Activated CD8-positive, alpha-beta T cell treated with anti-CD3 and anti-CD28 coated beads for 36 hours (primary cell): ENCODE data around the gene NNT. TPM values are rescaled to one million over a fixed set of nuclear protein-coding genes. Genes with fewer than 3 reads are reported as not detected.

Experiments used
- ATAC-seq: fragments of 200-7000 bp; cut with Tn5 transposase; one replicate; pipeline ENCODE4 v1.10.0; 2021; ENCODE audit warnings: mild to moderate bottlenecking, moderate library complexity
- CTCF ChIA-PET: fragments of 350-600 bp; sonication (Branson Sonifier 250); formaldehyde crosslinking; loops from one replicate; lab custom pipeline; 2021; ENCODE audit warnings: antibody characterized with exemption; lab: Charles Lee
- POLR2A ChIA-PET: fragments of 350-600 bp; sonication (Branson Sonifier 250); formaldehyde crosslinking; loops from one replicate; lab custom pipeline; 2021; ENCODE audit warnings: antibody characterized with exemption; lab: Charles Lee
- DNase-seq: peaks from one replicate; pipeline ENCODE4 v3.0.0-alpha.2; 2020
- H3K27ac Mint-ChIP-seq: one replicate; pipeline ENCODE4 v1.8.0; 2021; ENCODE audit warnings: mild to moderate bottlenecking, mixed read lengths
- H3K27me3 Mint-ChIP-seq: one replicate; pipeline ENCODE4 v1.8.0; 2021; ENCODE audit warnings: mixed read lengths
- H3K36me3 Mint-ChIP-seq: one replicate; pipeline ENCODE4 v1.8.0; 2021; ENCODE audit warnings: low read depth, mixed read lengths
- H3K4me1 Mint-ChIP-seq: one replicate; pipeline ENCODE4 v1.8.0; 2021; ENCODE audit warnings: low read depth, mixed read lengths
- H3K4me3 Mint-ChIP-seq: one replicate; pipeline ENCODE4 v1.8.0; 2021; ENCODE audit warnings: mild to moderate bottlenecking, moderate library complexity, mixed read lengths
- H3K9me3 Mint-ChIP-seq: one replicate; pipeline ENCODE4 v1.8.0; 2021; ENCODE audit warnings: mixed read lengths
- intact Hi-C: fragments of 100-400 bp; cut with micrococcal nuclease; formaldehyde crosslinking; loops from one replicate; pipeline ENCODE4 v1.10.0; 2022
- total RNA-seq, 2 experiments: library from RNA; stranded (reverse); gene quantifications; one replicate each; pipeline ENCODE4 v1.2.3, GENCODE V29; 2021
- TF ChIP-seq, protein P1 (sequence below): fragments of 200-600 bp; IDR thresholded peaks from one replicate; pipeline ENCODE4 v1.8.0; 2022; ENCODE audit warnings: antibody characterized with exemption, mild to moderate bottlenecking

NNT gene
- total RNA-seq, 2 experiments from 2014 or later = 72.0 to 78.4 TPM

GRCh38 chr5:43620944-43621505 lies 18.0 kb downstream of the NNT start:
- TF ChIP-seq, protein P1, sequence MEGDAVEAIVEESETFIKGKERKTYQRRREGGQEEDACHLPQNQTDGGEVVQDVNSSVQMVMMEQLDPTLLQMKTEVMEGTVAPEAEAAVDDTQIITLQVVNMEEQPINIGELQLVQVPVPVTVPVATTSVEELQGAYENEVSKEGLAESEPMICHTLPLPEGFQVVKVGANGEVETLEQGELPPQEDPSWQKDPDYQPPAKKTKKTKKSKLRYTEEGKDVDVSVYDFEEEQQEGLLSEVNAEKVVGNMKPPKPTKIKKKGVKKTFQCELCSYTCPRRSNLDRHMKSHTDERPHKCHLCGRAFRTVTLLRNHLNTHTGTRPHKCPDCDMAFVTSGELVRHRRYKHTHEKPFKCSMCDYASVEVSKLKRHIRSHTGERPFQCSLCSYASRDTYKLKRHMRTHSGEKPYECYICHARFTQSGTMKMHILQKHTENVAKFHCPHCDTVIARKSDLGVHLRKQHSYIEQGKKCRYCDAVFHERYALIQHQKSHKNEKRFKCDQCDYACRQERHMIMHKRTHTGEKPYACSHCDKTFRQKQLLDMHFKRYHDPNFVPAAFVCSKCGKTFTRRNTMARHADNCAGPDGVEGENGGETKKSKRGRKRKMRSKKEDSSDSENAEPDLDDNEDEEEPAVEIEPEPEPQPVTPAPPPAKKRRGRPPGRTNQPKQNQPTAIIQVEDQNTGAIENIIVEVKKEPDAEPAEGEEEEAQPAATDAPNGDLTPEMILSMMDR = no peak
- Mint-ChIP-seq H3K27ac (peak overlapping the region; percentile 9), H3K4me3 (no peak overlapping the region), H3K27me3 (no peaks in the 10 kb centered on the region), H3K4me1 (peaks cover 2% of the 10 kb centered on the region), H3K36me3 (peaks cover 29% of the 10 kb centered on the region), H3K9me3 (no peaks in the 10 kb centered on the region)
- DNase-seq (no peak), ATAC-seq (no peak)
- ChIA-PET CTCF (interaction anchor here (1.0 to 4.4 kb wide), 3 partner anchors 10 to 13 kb away, joined by 4 to 41 read pairs (median 5); no protein-coding TSS in a partner anchor), POLR2A (interaction anchor here (1.2 to 1.3 kb wide), 2 partner anchors 10 to 11 kb away, joined by 3 to 5 read pairs; no protein-coding TSS in a partner anchor)
- intact Hi-C loops = no loop called here

DNA sequence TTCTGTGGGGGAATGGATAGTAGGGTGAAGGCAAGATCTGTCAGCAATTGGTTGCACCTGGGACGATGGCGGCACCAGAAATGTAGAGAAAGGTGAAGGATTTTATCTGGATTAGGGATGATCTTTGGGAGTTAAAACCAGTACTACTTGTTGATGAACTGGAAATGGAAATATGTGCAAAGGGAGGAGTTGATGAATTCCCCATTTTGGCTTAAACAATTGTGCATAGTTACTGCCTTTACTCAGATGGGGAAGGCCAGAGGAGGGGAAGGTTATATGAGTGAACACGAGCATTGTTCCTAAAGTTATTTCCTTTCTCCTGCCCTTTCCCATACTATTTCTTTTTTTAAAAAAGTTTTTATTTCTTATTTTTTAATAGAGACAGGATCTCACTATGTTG lies 19.1 kb downstream of the NNT start:
- ChIA-PET POLR2A (no interaction called here), CTCF (interaction anchor here (1.8 to 4.4 kb wide), 2 partner anchors 9 to 14 kb away, joined by 5 to 41 read pairs; no protein-coding TSS in a partner anchor)
- Mint-ChIP-seq H3K4me3 (no peak overlapping the region), H3K9me3 (no peaks in the 10 kb centered on the region), H3K4me1 (peaks cover 2% of the 10 kb centered on the region), H3K27ac (no peak overlapping the region), H3K36me3 (peaks cover 27% of the 10 kb centered on the region), H3K27me3 (no peaks in the 10 kb centered on the region)
- ATAC-seq (no peak), DNase-seq (no peak)
- TF ChIP-seq, protein P1 = no peak
- intact Hi-C loops = no loop called here

DNA sequence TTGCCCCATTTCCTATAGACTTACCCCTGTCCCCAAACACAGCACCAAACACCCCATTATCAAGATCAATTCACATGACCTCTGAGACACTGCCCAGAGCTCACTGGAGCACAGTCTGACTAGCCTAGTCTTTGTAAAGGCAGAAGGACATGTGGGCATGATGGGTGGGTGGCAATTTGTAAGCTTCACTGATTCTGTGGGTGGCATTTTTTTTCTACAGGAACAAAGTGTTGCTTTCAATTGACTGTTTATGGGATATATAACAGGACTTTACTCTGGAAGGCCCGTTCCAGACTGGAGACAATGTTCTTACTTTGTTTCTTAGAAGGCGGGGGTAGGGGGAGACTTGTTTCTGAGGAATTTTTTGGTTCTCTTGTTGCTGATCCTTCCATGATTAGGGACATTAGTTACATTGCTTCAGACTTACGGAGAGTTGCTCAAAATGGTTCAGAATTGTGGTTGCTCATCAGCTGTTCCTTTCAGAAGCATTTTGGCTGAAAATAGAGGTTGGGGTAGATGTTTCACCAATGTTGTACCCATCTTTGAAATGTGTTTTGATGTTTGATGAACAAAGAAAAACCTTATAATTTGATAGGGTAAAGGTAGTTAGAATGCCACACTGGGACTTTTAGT lies 20.2 kb downstream of the NNT start:
- intact Hi-C loops = no loop called here
- Mint-ChIP-seq H3K4me3 (no peak overlapping the region), H3K4me1 (peaks cover 2% of the 10 kb centered on the region), H3K27ac (no peak overlapping the region), H3K36me3 (peaks cover 23% of the 10 kb centered on the region), H3K9me3 (no peaks in the 10 kb centered on the region), H3K27me3 (no peaks in the 10 kb centered on the region)
- DNase-seq = no peak
- CTCF ChIA-PET = interaction anchor here (1.1 to 4.4 kb wide), 2 partner anchors 8 to 14 kb away, joined by 4 to 41 read pairs; no protein-coding TSS in a partner anchor
- TF ChIP-seq, protein P1 = no peak
- POLR2A ChIA-PET = no interaction called here
- ATAC-seq = no peak

- H3K9me3 Mint-ChIP-seq = no peaks in the 10 kb centered on the region
- CTCF ChIA-PET = no interaction called here
These were observed 24.0 kb downstream of the NNT start for GRCh38 chr5:43627028-43627427.

More at GRCh38 chr5:43627028-43627427, 24.0 kb downstream of the NNT start:
- no peak overlapping the region for H3K27ac Mint-ChIP-seq
- H3K4me3 Mint-ChIP-seq = no peak overlapping the region
- POLR2A ChIA-PET = no interaction called here
- ATAC-seq = no peak
- no peaks in the 10 kb centered on the region for H3K27me3 Mint-ChIP-seq
- peak; percentile 6 for DNase-seq
- peaks cover 6% of the 10 kb centered on the region for H3K4me1 Mint-ChIP-seq
- intact Hi-C loops = no loop called here
- H3K36me3 Mint-ChIP-seq = peaks cover 20% of the 10 kb centered on the region
- TF ChIP-seq, protein P1 = no peak
